Mesothelial cell of epicardium (in vitro differentiated cells): ENCODE measurements around the gene EZH2. TPM values are rescaled to one million over a fixed set of nuclear protein-coding genes. Genes with fewer than 3 reads are reported as not detected.

Experiments used
- DNase-seq, 2 experiments: peaks; one replicate each; pipeline ENCODE4 v3.0.0; 2021; ENCODE audit warnings: low spot score in 2 of 2; ENCODE audit not compliant: unreplicated experiment in 2 of 2
- H3K27ac Mint-ChIP-seq: 2 replicates; pipeline ENCODE4 v1.8.0; 2021; ENCODE audit warnings: mixed read lengths
- H3K27me3 Mint-ChIP-seq: 2 replicates; pipeline ENCODE4 v1.8.0; 2021; ENCODE audit warnings: low read depth, mixed read lengths
- H3K36me3 Mint-ChIP-seq: 2 replicates; pipeline ENCODE4 v1.8.0; 2021; ENCODE audit warnings: mixed read lengths
- H3K4me1 Mint-ChIP-seq: 2 replicates; pipeline ENCODE4 v1.8.0; 2021; ENCODE audit warnings: mixed read lengths
- H3K4me3 Mint-ChIP-seq: 2 replicates; pipeline ENCODE4 v1.8.0; 2021; ENCODE audit warnings: mild to moderate bottlenecking, moderate library complexity, mixed read lengths
- H3K9me3 Mint-ChIP-seq: 2 replicates; pipeline ENCODE4 v1.8.0; 2021; ENCODE audit warnings: mixed read lengths
- total RNA-seq: library from RNA; stranded (reverse); gene quantifications from 3 replicates; pipeline ENCODE4 v1.2.1, GENCODE V29; 2021
- TF ChIP-seq, protein P1 (sequence below): fragments of 200-600 bp; sonication (generic); IDR thresholded peaks from one replicate; pipeline ENCODE4 v1.5.0; 2021; ENCODE audit warnings: antibody characterized with exemption; ENCODE audit not compliant: unreplicated experiment

EZH2 gene
- total RNA-seq, 1 donor from 2014 or later: 29.2 TPM

DNA sequence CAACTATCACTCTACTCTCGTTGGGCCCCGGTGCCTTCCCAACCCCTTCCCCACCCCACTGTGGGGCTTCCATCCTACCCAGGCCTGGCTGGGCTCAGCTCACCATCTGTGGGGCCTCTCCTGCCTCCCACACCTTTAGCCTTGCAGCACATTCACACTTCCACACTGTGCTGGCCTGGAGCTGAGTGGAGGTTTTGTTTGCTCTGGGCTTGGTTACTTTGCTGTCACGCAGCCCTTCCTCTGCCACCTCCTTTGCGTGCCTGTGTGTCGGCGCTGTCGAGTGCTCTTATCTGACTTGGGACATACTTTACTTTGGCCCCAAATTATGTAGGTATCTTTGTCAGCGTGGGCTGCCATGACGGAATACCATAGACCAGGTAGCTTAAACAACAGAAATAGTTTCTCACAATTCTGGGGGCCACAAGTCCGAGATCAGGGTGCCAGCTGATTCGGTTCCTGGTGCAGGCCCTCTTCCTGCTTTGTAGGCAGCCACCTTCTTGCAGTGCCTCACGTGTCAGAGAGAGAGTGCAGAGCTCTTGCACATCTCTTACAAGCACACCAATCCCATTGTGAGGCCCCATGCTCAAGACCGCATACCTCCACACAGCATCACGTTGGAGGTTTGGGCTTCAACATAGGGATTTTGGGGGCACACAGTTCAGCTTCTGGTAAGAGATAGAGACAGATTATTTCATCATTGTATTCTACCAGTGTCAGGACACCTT, 96.4 kb downstream of the EZH2 start:
- Mint-ChIP-seq H3K9me3 (no peaks in the 10 kb centered on the region), H3K36me3 (peaks cover 48% of the 10 kb centered on the region), H3K27me3 (no peaks in the 10 kb centered on the region), H3K4me3 (no peak overlapping the region), H3K4me1 (peaks cover 13% of the 10 kb centered on the region), H3K27ac (no peak overlapping the region)
- DNase-seq: no peak
- TF ChIP-seq, protein P1, sequence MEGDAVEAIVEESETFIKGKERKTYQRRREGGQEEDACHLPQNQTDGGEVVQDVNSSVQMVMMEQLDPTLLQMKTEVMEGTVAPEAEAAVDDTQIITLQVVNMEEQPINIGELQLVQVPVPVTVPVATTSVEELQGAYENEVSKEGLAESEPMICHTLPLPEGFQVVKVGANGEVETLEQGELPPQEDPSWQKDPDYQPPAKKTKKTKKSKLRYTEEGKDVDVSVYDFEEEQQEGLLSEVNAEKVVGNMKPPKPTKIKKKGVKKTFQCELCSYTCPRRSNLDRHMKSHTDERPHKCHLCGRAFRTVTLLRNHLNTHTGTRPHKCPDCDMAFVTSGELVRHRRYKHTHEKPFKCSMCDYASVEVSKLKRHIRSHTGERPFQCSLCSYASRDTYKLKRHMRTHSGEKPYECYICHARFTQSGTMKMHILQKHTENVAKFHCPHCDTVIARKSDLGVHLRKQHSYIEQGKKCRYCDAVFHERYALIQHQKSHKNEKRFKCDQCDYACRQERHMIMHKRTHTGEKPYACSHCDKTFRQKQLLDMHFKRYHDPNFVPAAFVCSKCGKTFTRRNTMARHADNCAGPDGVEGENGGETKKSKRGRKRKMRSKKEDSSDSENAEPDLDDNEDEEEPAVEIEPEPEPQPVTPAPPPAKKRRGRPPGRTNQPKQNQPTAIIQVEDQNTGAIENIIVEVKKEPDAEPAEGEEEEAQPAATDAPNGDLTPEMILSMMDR: no peak

DNA sequence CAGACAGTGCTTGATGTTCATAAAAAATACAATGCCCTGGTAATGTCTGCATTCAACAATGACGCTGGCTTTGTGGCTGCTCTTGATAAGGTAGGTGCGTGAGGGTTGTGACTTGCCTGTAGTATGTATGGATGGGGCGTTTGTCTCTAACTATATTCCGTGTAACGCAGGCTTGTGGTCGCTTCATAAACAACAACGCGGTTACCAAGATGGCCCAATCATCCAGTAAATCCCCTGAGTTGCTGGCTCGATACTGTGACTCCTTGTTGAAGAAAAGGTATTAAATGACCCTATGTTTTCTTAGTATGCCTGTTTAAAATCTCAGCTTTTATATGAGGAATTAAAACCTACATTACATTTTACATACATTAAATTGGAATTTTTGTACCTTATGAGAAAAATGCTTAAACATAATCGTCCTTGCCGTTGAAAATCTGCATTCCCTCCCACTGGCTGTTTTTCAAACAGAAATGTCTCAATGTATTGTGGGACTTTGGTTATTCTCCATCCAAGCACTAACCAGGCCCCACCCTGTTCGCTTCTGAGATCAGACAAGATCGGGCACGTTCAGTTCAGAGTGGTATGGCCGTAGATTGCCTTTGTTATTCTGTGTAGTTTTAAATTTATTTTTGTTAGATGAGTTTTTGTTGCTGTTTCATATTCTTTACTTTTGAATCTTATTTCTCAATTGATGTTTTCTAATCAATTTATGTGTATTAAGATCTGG, 100.1 kb downstream of the EZH2 start:
- Mint-ChIP-seq H3K27ac (peak overlapping the region; percentile 87), H3K4me1 (peaks cover 13% of the 10 kb centered on the region), H3K36me3 (peaks cover 41% of the 10 kb centered on the region), H3K9me3 (no peaks in the 10 kb centered on the region), H3K4me3 (no peak overlapping the region), H3K27me3 (no peaks in the 10 kb centered on the region)
- DNase-seq: no peak
- TF ChIP-seq, protein P1: no peak

DNA sequence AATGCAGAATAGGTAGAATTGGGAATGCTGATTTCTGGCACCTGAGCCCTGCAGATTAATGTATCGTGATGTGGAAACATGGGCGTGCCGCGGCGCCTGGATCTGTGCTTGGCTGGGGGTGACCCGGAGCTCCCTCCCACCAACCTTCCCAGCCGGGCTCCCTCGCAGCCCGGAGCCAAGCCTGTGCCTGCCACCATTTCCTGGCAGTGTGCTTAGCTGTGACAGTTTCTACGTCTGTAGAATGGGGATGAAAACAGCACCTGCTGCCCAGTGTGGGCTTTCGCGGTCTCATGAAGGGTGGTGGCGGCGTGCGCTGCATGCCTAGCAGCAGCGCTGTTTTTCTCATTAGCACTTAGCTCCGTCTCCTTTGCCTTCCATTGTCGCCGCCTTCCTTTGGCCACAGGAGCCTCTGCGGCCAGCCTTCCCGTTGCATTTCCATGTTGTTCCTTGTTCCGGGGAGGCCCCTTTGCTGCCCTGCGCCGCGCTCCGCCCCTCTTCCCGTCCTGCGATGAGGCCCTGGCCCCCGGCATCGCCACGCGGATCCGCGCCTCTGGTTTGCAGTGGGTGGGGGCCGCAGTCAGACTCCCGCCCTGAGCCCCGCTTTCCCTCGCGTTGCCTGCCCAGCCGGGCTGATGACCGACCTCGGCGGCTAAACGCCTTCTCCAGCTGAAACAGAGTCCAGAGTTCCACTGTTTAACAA, 101.2 kb downstream of the EZH2 start:
- TF ChIP-seq, protein P1: no peak
- no peak for DNase-seq
- Mint-ChIP-seq H3K27me3 (no peaks in the 10 kb centered on the region), H3K36me3 (peaks cover 39% of the 10 kb centered on the region), H3K4me3 (no peak overlapping the region), H3K4me1 (peaks cover 13% of the 10 kb centered on the region), H3K27ac (no peak overlapping the region), H3K9me3 (no peaks in the 10 kb centered on the region)

DNA sequence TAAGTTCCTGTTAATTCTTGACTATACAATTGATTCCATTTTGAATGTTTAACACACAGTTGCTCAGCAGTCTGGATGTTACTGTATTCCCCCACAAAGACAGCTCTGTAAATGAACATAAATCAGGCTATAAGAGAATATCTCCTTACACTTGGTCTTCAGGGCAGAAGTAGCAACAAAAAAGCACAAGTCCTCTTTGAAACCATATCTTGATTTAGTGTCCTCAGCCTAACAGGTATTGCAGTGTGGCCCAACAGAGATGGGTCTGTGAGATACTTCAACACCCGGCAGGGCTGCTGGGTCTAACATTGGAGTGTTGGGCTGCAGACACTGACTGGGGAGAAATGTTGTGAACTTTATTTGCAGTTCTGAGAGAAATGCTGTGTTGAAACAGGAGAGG, 109.6 kb downstream of the EZH2 start:
- peaks cover 22% of the 10 kb centered on the region for H3K36me3 Mint-ChIP-seq
- no peak for DNase-seq
- H3K4me3 Mint-ChIP-seq: no peak overlapping the region
- H3K27ac Mint-ChIP-seq: peak overlapping the region; percentile 4
- no peaks in the 10 kb centered on the region for H3K27me3 Mint-ChIP-seq
- peaks cover 2% of the 10 kb centered on the region for H3K4me1 Mint-ChIP-seq
- H3K9me3 Mint-ChIP-seq: no peaks in the 10 kb centered on the region
- TF ChIP-seq, protein P1: no peak

DNA sequence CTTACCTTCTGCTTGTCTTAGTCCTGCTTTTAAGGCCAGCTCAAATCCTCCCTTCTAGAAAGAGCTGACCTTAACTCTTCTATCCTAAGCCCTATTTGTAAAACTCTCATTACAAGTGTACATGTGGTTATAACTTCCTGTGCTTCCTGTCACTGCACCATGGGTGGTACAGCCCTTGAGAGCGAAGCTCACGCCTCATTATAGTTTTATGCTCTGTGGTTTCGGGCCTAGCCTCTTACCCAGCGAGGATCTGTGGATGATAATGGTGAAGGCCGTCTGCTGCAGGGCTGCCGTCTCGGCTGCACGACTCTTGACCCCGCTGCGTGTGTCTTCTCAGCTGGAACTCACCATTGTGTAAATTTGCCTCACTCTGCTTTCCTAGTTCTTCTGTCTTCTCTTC, 110.8 kb downstream of the EZH2 start:
- no peak overlapping the region for H3K4me3 Mint-ChIP-seq
- no peaks in the 10 kb centered on the region for H3K27me3 Mint-ChIP-seq
- no peaks in the 10 kb centered on the region for H3K9me3 Mint-ChIP-seq
- peaks cover 2% of the 10 kb centered on the region for H3K4me1 Mint-ChIP-seq
- TF ChIP-seq, protein P1: no peak
- no peak for DNase-seq
- H3K36me3 Mint-ChIP-seq: peaks cover 17% of the 10 kb centered on the region
- H3K27ac Mint-ChIP-seq: no peak overlapping the region
